ENCODE data around the gene MYO1B. TPM values are rescaled to one million over a fixed set of nuclear protein-coding genes. Genes with fewer than 3 reads are reported as not detected.

MYO1B gene
- total and polyA plus RNA-seq, 2 of the 8 experiments (the other 6 are each of a cell fraction or from before 2014, with no cell fraction given), result 15.5 to 61.2 TPM

GRCh38 chr2:191280834-191281756 lies 35.9 kb downstream of the MYO1B start:
- H3K79me1 ChIP-seq (ENCODE audit: low read depth, low read length), result peaks cover 13% of the 10 kb centered on the region
- WGBS, 2 experiments (ENCODE audit: extremely low coverage in 1 of 2, insufficient coverage in 1 of 2, insufficient read length in 1 of 2, insufficient replicate concordance in 2 of 2, low coverage in 1 of 2, low lambda C conversion rate in 2 of 2, missing lambda C conversion rate in 1 of 2), result 91% methylated on average over 13 of the region's 13 CpGs; no CpG with 5 or more reads in 1 of the 2 experiments
- H3K9me3 ChIP-seq (ENCODE audit: insufficient read depth in 2 of 2, low read depth in 1 of 2, low read length in 1 of 2), result no peaks in the 10 kb centered on the region
- peaks cover 3 to 9% (median 6%) of the 10 kb centered on the region in 4 experiments; a peak in 4 of 7 replicates for H3K4me1 ChIP-seq (replicated peaks in 1 of 4; ENCODE audit: control insufficient read depth in 3 of 4, insufficient read depth in 4 of 4, low read length in 3 of 4)
- peaks cover 2 to 53% of the 10 kb centered on the region in 2 experiments; a peak in 2 of 4 replicates for H3K79me2 ChIP-seq (ENCODE audit: control insufficient read depth in 1 of 2, insufficient read depth in 2 of 2, low read length in 2 of 2)
- H3K18ac ChIP-seq (ENCODE audit: extremely low read depth, low read length), result peak overlapping the region; percentile 52; the same call in 1 of the 2 replicates
- no peak overlapping the region for H2AFZ ChIP-seq (ENCODE audit: low read length)
- H3K27ac ChIP-seq (ENCODE audit: low read depth, low read length), result 0 out of 2 replicates have a peak overlapping the region, but pooled peaks have one; percentile 29
- H3K36me3 ChIP-seq (ENCODE audit: control insufficient read depth in 2 of 4, insufficient read depth in 4 of 4, low read length in 3 of 4), result peaks cover 0 to 6% (median 1%) of the 10 kb centered on the region in 4 experiments; a peak in 4 of 8 replicates
- POLR2A ChIA-PET (ENCODE audit: partially characterized antibody), result interaction anchor here (0.5 to 1.0 kb wide), 2 partner anchors 19 to 71 kb away, joined by 3 read pairs; no protein-coding TSS in a partner anchor
- no peak for DNase-seq (ENCODE audit: low read depth in 1 of 2, low spot score in 2 of 2)
- no peak overlapping the region for H3K4me3 ChIP-seq (ENCODE audit: extremely low read depth in 1 of 4, insufficient read depth in 2 of 4, low read depth in 3 of 4, low read length in 4 of 4)
- peak overlapping the region; percentile 7 for H2BK5ac ChIP-seq (ENCODE audit: low read depth, low read length)
- peaks cover 0 to 2% of the 10 kb centered on the region in 2 experiments for H4K20me1 ChIP-seq (replicated peaks in 1 of 2; ENCODE audit: control insufficient read depth in 1 of 2, insufficient read depth in 2 of 2, low read length in 2 of 2)
- H3K23me2 ChIP-seq (ENCODE audit: low read depth, low read length), result no peaks in the 10 kb centered on the region; the same call in 1 of the 2 replicates
- 0 out of 2 replicates have a peak overlapping the region, but pooled peaks have one; percentile 89 for H2BK15ac ChIP-seq (ENCODE audit: low read length)
- no peak overlapping the region for H3K14ac ChIP-seq (ENCODE audit: insufficient read length)
- H4K8ac ChIP-seq (ENCODE audit: extremely low read depth, insufficient read depth, low read length), result no peak overlapping the region
- no peak overlapping the region for H4K5ac ChIP-seq (ENCODE audit: insufficient read length, low read depth, low read length)
- no peak overlapping the region for H2BK120ac ChIP-seq (replicated peaks; ENCODE audit: low read depth, low read length)
- H3K9ac ChIP-seq (replicated peaks in 1 of 4; ENCODE audit: extremely low read depth in 1 of 4, low read depth in 3 of 4, low read length in 3 of 4), result no peak overlapping the region
- H3K4ac ChIP-seq (replicated peaks; ENCODE audit: insufficient read length, low read depth, low read length), result no peak overlapping the region
- TF ChIP-seq SUZ12 (IDR thresholded peaks at IDR 0.05; ENCODE audit: low read length) (no peak), JUND (IDR thresholded peaks at IDR 0.05; ENCODE audit: low read length) (no peak), EZH2 (IDR thresholded peaks at IDR 0.05; ENCODE audit: low read depth, low read length, severe bottlenecking) (no peak), KDM5A (IDR thresholded peaks at IDR 0.05; ENCODE audit: low read length) (no peak), GABPA (IDR thresholded peaks at IDR 0.05; ENCODE audit: borderline replicate concordance, insufficient read depth, low read length) (no peak), TCF12 (IDR thresholded peaks at IDR 0.05; ENCODE audit: low read depth, low read length) (no peak), CREB1 (IDR thresholded peaks at IDR 0.05) (no peak), ZNF274 (IDR thresholded peaks at IDR 0.05; ENCODE audit: borderline replicate concordance, extremely low read depth, low read length) (no peak)
- H2BK20ac ChIP-seq (ENCODE audit: low read length), result no peak overlapping the region
- H3K56ac ChIP-seq (replicated peaks; ENCODE audit: insufficient read length, low read depth, low read length), result no peak overlapping the region
- H2BK12ac ChIP-seq (ENCODE audit: low read depth, low read length), result peak overlapping the region; percentile 60; the same call in 1 of the 2 replicates
- no peak overlapping the region for H4K91ac ChIP-seq (replicated peaks; ENCODE audit: insufficient read length, low read length)
- no peak overlapping the region for H3K4me2 ChIP-seq (ENCODE audit: insufficient read depth in 1 of 2, low read depth in 2 of 2, low read length in 2 of 2)
- H3K23ac ChIP-seq (ENCODE audit: insufficient read length), result no peak overlapping the region
- H2AK5ac ChIP-seq (ENCODE audit: low read depth, low read length), result no peak overlapping the region
- no peaks in the 10 kb centered on the region for H3K27me3 ChIP-seq (replicated peaks in 1 of 4; ENCODE audit: control insufficient read depth in 3 of 4, extremely low read depth in 1 of 4, insufficient read depth in 3 of 4, low read length in 3 of 4)
- FAIRE-seq, result no peak
- CTCF ChIA-PET (ENCODE audit: partially characterized antibody), result interaction anchor here (1.0 to 2.0 kb wide), 2 partner anchors 21 to 30 kb away, joined by 3 to 5 read pairs; no protein-coding TSS in a partner anchor

All from H1 (cell line).